HFFc6 (cell line): ENCODE measurements around the gene ACSL5. TPM values are rescaled to one million over a fixed set of nuclear protein-coding genes. Genes with fewer than 3 reads are reported as not detected.
A peak's percentile ranks its signal among the peaks of the same experiment; 100 is the strongest.

Source experiments
- DNase-seq: peaks from one replicate; pipeline ENCODE4 v3.0.0-alpha.2; 2018
- H3K27ac Mint-ChIP-seq: 2 replicates; pipeline ENCODE4 v1.8.0; 2020; ENCODE audit warnings: mild to moderate bottlenecking, mixed read lengths
- H3K27me3 Mint-ChIP-seq: 2 replicates; pipeline ENCODE4 v1.8.0; 2021; ENCODE audit warnings: mild to moderate bottlenecking, moderate library complexity, mixed read lengths; ENCODE audit not compliant: insufficient read depth
- H3K36me3 Mint-ChIP-seq: 2 replicates; pipeline ENCODE4 v1.8.0; 2021; ENCODE audit warnings: low read depth, mixed read lengths
- H3K4me1 Mint-ChIP-seq: 2 replicates; pipeline ENCODE4 v1.8.0; 2020; ENCODE audit warnings: low read depth, mixed read lengths
- H3K4me3 Mint-ChIP-seq: 2 replicates; pipeline ENCODE4 v1.8.0; 2020; ENCODE audit warnings: mild to moderate bottlenecking, moderate library complexity, mixed read lengths
- H3K9me3 Mint-ChIP-seq: 2 replicates; pipeline ENCODE4 v1.8.0; 2020; ENCODE audit warnings: mild to moderate bottlenecking, mixed read lengths
- total RNA-seq, 6 experiments: library from RNA; stranded (reverse); fragmentation: NEBNext Ultra II Directional; extraction: Animal tissue kit (Norgen Biotek cat#: 25700); gene quantifications; 2 replicates in 1 of 6; 3 replicates in 5 of 6; pipeline ENCODE4 v1.2.3, GENCODE V29; 2021
- TF ChIP-seq, protein P1 (sequence below): fragments of 200-600 bp; sonication (generic); IDR thresholded peaks from 2 replicates; pipeline ENCODE4 v1.5.0; 2021; ENCODE audit warnings: antibody characterized with exemption, mild to moderate bottlenecking

Gene ACSL5
- total RNA-seq, 6 experiments from 2014 or later: 0.59 to 5.5 (median 4.9) TPM

DNA sequence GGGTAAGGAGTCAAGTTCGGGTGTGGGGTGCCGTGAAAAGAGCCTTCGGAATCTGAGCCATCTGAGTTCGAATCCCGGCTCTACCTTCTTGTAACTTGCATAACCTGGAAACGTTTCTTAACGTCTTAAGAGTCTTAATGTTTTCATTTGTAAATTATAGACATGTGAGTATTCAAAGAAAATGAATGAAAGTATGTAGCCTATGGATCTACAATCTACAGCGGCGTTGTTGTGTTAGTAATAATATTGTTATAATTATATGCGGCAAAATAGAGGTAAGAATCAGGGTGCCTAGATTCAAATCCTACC lies 73.7 kb downstream of the ACSL5 start:
- Mint-ChIP-seq H3K27me3 (no peaks in the 10 kb centered on the region), H3K4me3 (peak overlapping the region; percentile 93), H3K4me1 (peaks cover 32% of the 10 kb centered on the region), H3K27ac (peak overlapping the region; percentile 74), H3K36me3 (peaks cover 6% of the 10 kb centered on the region; the same call in 1 of the 2 replicates), H3K9me3 (no peaks in the 10 kb centered on the region)
- TF ChIP-seq, protein P1, sequence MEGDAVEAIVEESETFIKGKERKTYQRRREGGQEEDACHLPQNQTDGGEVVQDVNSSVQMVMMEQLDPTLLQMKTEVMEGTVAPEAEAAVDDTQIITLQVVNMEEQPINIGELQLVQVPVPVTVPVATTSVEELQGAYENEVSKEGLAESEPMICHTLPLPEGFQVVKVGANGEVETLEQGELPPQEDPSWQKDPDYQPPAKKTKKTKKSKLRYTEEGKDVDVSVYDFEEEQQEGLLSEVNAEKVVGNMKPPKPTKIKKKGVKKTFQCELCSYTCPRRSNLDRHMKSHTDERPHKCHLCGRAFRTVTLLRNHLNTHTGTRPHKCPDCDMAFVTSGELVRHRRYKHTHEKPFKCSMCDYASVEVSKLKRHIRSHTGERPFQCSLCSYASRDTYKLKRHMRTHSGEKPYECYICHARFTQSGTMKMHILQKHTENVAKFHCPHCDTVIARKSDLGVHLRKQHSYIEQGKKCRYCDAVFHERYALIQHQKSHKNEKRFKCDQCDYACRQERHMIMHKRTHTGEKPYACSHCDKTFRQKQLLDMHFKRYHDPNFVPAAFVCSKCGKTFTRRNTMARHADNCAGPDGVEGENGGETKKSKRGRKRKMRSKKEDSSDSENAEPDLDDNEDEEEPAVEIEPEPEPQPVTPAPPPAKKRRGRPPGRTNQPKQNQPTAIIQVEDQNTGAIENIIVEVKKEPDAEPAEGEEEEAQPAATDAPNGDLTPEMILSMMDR: no peak
- no peak for DNase-seq

DNA sequence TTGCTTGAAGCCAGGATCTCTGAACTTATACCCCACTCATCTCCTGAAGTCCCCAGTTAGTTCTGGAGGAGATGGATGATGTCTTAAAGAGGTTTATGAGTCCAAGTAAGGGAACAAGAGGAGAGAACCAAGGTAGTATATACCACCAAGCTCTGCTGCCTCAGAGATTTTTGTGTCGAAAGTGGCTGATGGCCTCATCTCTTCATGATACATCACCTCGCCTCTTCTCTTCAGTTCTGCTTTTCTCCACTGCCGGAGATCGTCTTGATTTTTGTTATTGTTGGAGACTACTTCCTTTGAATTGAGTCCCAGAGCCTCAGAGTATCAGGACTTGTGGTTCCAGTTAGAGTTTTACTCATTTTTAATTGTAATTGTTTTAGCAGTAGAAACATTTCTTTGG lies 75.0 kb downstream of the ACSL5 start:
- Mint-ChIP-seq H3K4me1 (peaks cover 31% of the 10 kb centered on the region), H3K27me3 (no peaks in the 10 kb centered on the region), H3K4me3 (peak overlapping the region; percentile 93), H3K9me3 (no peaks in the 10 kb centered on the region), H3K27ac (no peak overlapping the region; the same call in 1 of the 2 replicates), H3K36me3 (peaks cover 11% of the 10 kb centered on the region)
- DNase-seq: no peak
- TF ChIP-seq, protein P1: no peak

DNA sequence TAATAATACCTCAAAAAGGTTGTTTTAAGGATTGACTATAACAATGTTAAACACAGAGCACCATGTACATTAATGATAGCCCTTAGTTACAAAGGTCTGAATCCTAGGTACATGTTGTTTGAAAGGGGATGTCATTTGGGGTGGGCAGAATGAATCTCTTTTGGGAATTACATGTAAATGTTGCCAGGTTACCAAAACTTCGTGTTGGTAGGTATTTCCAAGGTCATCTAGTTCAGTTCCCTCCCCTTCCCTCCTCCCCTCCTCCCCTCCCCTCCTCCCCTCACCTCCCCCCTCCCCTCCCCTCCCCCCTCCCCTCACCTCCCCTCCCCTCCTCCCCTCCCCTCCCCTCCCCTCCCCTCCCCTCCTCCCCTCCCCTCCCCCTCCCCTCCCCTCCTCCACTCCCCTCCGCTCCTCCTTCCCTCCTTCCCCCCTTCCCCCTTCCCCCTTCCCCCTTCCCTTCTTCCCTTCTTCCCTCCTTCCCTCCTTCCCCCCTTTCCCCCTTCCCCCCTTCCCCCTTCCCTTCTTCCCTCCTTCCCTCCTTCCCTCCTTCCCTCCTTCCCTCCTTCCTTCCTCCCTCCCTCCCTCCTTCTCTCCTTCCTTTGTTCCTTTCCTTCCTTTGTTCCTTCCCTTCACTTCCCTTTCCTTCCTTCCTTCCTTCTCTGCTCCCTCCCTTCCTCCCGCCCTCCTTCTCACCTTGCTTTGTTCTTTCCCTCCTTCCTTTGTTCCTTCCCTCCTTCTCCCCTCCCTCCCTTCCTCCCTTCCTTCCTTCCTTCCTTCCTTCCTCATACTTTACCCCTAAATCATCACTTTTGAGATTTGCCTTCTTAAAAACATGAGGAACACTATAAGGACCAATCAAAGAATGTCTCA lies 81.2 kb downstream of the ACSL5 start:
- Mint-ChIP-seq H3K4me3 (peak overlapping the region; percentile 65), H3K36me3 (peaks cover 9% of the 10 kb centered on the region), H3K27me3 (no peaks in the 10 kb centered on the region), H3K4me1 (peaks cover 19% of the 10 kb centered on the region), H3K9me3 (no peaks in the 10 kb centered on the region), H3K27ac (peak overlapping the region; percentile 85)
- DNase-seq: no peak
- TF ChIP-seq, protein P1: no peak

DNA sequence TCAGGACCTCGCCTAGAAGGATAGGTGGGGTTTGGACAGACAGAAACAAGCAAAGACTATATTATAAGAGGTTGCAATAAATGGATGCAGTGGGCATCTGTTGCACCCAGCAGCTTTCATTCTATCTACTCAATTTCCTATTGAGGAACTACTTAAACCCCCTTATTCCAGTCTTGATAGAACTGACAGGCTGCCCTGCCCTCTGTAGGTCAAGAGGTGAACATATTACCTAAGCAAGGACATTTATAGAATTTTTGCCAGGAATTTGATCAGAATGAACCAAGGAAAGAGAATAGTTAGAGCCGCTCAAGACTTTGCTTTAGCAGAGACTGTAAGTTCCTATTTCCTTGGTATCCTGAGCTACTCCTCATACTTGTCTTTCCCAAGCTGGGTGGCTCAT lies 82.6 kb downstream of the ACSL5 start:
- H3K27me3 Mint-ChIP-seq: no peaks in the 10 kb centered on the region
- no peak overlapping the region for H3K4me3 Mint-ChIP-seq
- H3K4me1 Mint-ChIP-seq: peaks cover 30% of the 10 kb centered on the region
- TF ChIP-seq, protein P1: 0 out of 2 replicates have a peak, but pooled peaks have one; percentile 27
- H3K27ac Mint-ChIP-seq: no peak overlapping the region
- peaks cover 16% of the 10 kb centered on the region for H3K36me3 Mint-ChIP-seq
- no peaks in the 10 kb centered on the region for H3K9me3 Mint-ChIP-seq
- DNase-seq: no peak

DNA sequence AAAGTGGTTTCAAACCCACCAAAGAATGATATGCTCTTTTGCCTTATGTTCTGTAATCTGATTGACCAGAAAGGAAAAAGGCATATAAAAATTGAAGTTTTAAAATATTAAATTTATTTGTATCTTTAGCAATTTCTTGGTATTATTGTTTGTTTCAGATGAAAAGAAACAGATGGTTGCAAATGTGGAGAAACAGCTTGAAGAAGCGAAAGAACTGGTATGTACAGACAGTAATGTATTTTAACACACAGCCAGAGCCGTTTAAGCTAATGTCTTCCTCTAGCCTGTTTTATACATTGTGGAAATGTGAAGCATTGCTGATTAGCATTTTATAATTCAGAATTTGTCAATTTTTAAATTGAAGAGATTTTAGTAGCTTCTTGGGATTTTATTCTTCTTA lies 86.5 kb downstream of the ACSL5 start:
- peaks cover 23% of the 10 kb centered on the region for H3K36me3 Mint-ChIP-seq
- TF ChIP-seq, protein P1: no peak
- peaks cover 36% of the 10 kb centered on the region for H3K4me1 Mint-ChIP-seq
- H3K27ac Mint-ChIP-seq: no peak overlapping the region; the same call in 1 of the 2 replicates
- no peak for DNase-seq
- no peaks in the 10 kb centered on the region for H3K9me3 Mint-ChIP-seq
- no peaks in the 10 kb centered on the region for H3K27me3 Mint-ChIP-seq
- H3K4me3 Mint-ChIP-seq: no peak overlapping the region
